Embryonic facial prominence (tissue), 1 donor: ENCODE data around the gene ZNF32.
"Not testable (repeated sequence)": the region's sequence is repeated elsewhere in the genome, so short reads cannot be mapped to it uniquely, and the experiment has no call there.

Experiments used
- DNase-seq: peaks from one replicate; pipeline ENCODE4 v3.0.0-alpha.2; 2016; ENCODE audit errors: extremely low spot score

Gene ZNF32

GRCh38 chr10:43680035-43680434, 31.4 kb upstream of the ZNF32 start:
- no peak for DNase-seq

GRCh38 chr10:43679509-43679908, 30.8 kb upstream of the ZNF32 start:
- no peak for DNase-seq

- DNase-seq: no peak
These were observed 30.0 kb upstream of the ZNF32 start for GRCh38 chr10:43678654-43679053.

- DNase-seq: no peak
These were observed 28.2 kb upstream of the ZNF32 start for GRCh38 chr10:43676901-43677300.

- no peak for DNase-seq
These were observed 27.6 kb upstream of the ZNF32 start for GRCh38 chr10:43676331-43676730.

- DNase-seq: no peak
These were observed 26.0 kb upstream of the ZNF32 start for GRCh38 chr10:43674553-43675210.

GRCh38 chr10:43673471-43673870, 24.8 kb upstream of the ZNF32 start:
- no peak for DNase-seq

- DNase-seq: no peak
These were observed 23.2 kb upstream of the ZNF32 start for GRCh38 chr10:43671659-43672531.

GRCh38 chr10:43669386-43669785, 20.7 kb upstream of the ZNF32 start:
- DNase-seq: no peak

GRCh38 chr10:43667761-43668386, 19.2 kb upstream of the ZNF32 start:
- no peak for DNase-seq

GRCh38 chr10:43667317-43667731, 18.6 kb upstream of the ZNF32 start:
- DNase-seq: no peak

- no peak for DNase-seq
These were observed 17.9 kb upstream of the ZNF32 start for GRCh38 chr10:43666552-43666951.

GRCh38 chr10:43665054-43665453, 16.4 kb upstream of the ZNF32 start:
- DNase-seq: no peak

GRCh38 chr10:43658227-43658626, 9.5 kb upstream of the ZNF32 start:
- no peak for DNase-seq

- DNase-seq: no peak
These were observed 6.6 kb upstream of the ZNF32 start for GRCh38 chr10:43655311-43655710.

GRCh38 chr10:43653746-43654145, 5.1 kb upstream of the ZNF32 start:
- DNase-seq: no peak

GRCh38 chr10:43649185-43649523, 473 bp upstream of the ZNF32 start:
- DNase-seq: no peak

GRCh38 chr10:43648095-43648397, 635 bp downstream of the ZNF32 start:
- no peak for DNase-seq

GRCh38 chr10:43647576-43647975, 1.1 kb downstream of the ZNF32 start:
- DNase-seq: no peak

- DNase-seq: no peak
These were observed 2.8 kb downstream of the ZNF32 start for GRCh38 chr10:43645866-43646265.

- DNase-seq: no peak
These were observed 4.4 kb downstream of the ZNF32 start for GRCh38 chr10:43644252-43644651.

GRCh38 chr10:43640603-43641002, 8.1 kb downstream of the ZNF32 start:
- no peak for DNase-seq

GRCh38 chr10:43635816-43636215, 12.9 kb downstream of the ZNF32 start:
- not testable (repeated sequence) for DNase-seq
